Gastroesophageal sphincter (tissue), 4 donors: ENCODE data around the gene SLC25A44. TPM values are rescaled to one million over a fixed set of nuclear protein-coding genes. Genes with fewer than 3 reads are reported as not detected.
A peak's percentile ranks its signal among the peaks of the same experiment; 100 is the strongest.

Source experiments
- ATAC-seq: fragments of 150-250 bp; one replicate; pipeline ENCODE4 v1.9.1; 2016; ENCODE audit warnings: mild to moderate bottlenecking, moderate library complexity
- H3K27ac ChIP-seq, 4 donors: fragments of 200-600 bp; sonication (generic) in 3 of 4; 1 replicate in 3 of 4; 2 replicates in 1 of 4; pipeline ENCODE4 v1.5.1; 2016 to 2019
- H3K27me3 ChIP-seq: fragments of 200-600 bp; sonication (generic); one replicate; pipeline ENCODE4 v1.5.1; 2019
- H3K36me3 ChIP-seq, 2 donors: fragments of 200-600 bp; sonication (generic); one replicate each; pipeline ENCODE4 v1.5.1; 2019; ENCODE audit warnings: control low read depth in 1 of 2
- H3K4me1 ChIP-seq, 3 donors: fragments of 200-600 bp; sonication (generic); 1 replicate in 2 of 3; 2 replicates in 1 of 3; pipeline ENCODE4 v1.5.1; 2016 to 2019; ENCODE audit warnings: control low read depth in 2 of 3
- H3K4me3 ChIP-seq, 2 donors: fragments of 200-600 bp; sonication (generic); one replicate each; pipeline ENCODE4 v1.5.1; 2019; ENCODE audit warnings: mild to moderate bottlenecking in 1 of 2, moderate library complexity in 1 of 2
- H3K9me3 ChIP-seq, 3 donors: fragments of 200-600 bp; sonication (generic); one replicate each; pipeline ENCODE4 v1.5.1; 2017 to 2019; ENCODE audit warnings: control low read depth in 2 of 3
- CTCF ChIP-seq, 4 experiments: fragments of 200-600 bp in 2 of 4; fragments of 450-650 bp in 2 of 4; sonication (generic) in 1 of 4; IDR thresholded peaks; one replicate each; pipeline ENCODE4 v1.5.1; 2017 to 2019; ENCODE audit warnings: antibody characterized with exemption in 4 of 4, mild to moderate bottlenecking in 2 of 4, moderate library complexity in 2 of 4
- EP300 ChIP-seq: sonication (generic); formaldehyde crosslinking; IDR thresholded peaks from one replicate; pipeline ENCODE4 v1.6.1; 2017; ENCODE audit warnings: antibody characterized with exemption, mild to moderate bottlenecking
- POLR2A ChIP-seq, 2 donors: fragments of 450-650 bp; IDR thresholded peaks; one replicate each; pipeline ENCODE4 v1.6.1; 2017; ENCODE audit warnings: antibody characterized with exemption in 2 of 2, mild to moderate bottlenecking in 2 of 2, moderate library complexity in 1 of 2
- POLR2AphosphoS5 ChIP-seq: sonication (generic); formaldehyde crosslinking; IDR thresholded peaks from one replicate; pipeline ENCODE4 v1.6.1; 2017; ENCODE audit warnings: antibody characterized with exemption
- WGBS, 2 donors: methylation state at CpG; one replicate each; pipeline ENCODE4 v1.1.5; 2018; ENCODE audit warnings: low coverage in 1 of 2; 5-methylcytosine and 5-hydroxymethylcytosine counted together
- total RNA-seq, 4 donors: library from RNA; depleted of rRNA; stranded (reverse); fragments of >200 nt; gene quantifications; one replicate each; pipeline ENCODE4 v1.1.0, GENCODE V29; 2016

Gene SLC25A44
- total RNA-seq, 4 donors from 2014 or later = 9.4 to 17.0 (median 12.7) TPM

- H3K27ac ChIP-seq = no peak overlapping the region
- H3K9me3 ChIP-seq = no peaks in the 10 kb centered on the region
- H3K36me3 ChIP-seq = peaks cover 0 to 62% of the 10 kb centered on the region in 2 donors
- no peak for ATAC-seq
- peaks cover 0 to 29% (median 0%) of the 10 kb centered on the region in 3 donors for H3K4me1 ChIP-seq
- H3K4me3 ChIP-seq = no peak overlapping the region
- H3K27me3 ChIP-seq = no peaks in the 10 kb centered on the region
- 81 to 96% methylated on average over 2 of the region's 4 CpGs for WGBS, 2 donors
- TF ChIP-seq EP300 (no peak), POLR2AphosphoS5 (no peak)
These were observed 32.9 kb downstream of the SLC25A44 start for GRCh38 chr1:156226782-156227181.

- H3K36me3 ChIP-seq = peaks cover 0 to 57% of the 10 kb centered on the region in 2 donors
These were observed 34.6 kb downstream of the SLC25A44 start for GRCh38 chr1:156228501-156228900.

GRCh38 chr1:156229809-156230472 lies 36.0 kb downstream of the SLC25A44 start:
- TF ChIP-seq POLR2AphosphoS5 (peak; percentile 59), EP300 (no peak), POLR2A (IDR thresholded peaks at IDR 0.05) (no peak)
- peaks cover 0 to 58% of the 10 kb centered on the region in 2 donors for H3K36me3 ChIP-seq
- no peaks in the 10 kb centered on the region for H3K9me3 ChIP-seq
- H3K27ac ChIP-seq = peak overlapping the region in 2 of 4 donors; percentile 44 to 54
- 49 to 50% methylated on average over 8 to 9 of the region's 11 CpGs for WGBS, 2 donors
- H3K4me3 ChIP-seq = no peak overlapping the region
- ATAC-seq = peak; percentile 40
- no peaks in the 10 kb centered on the region for H3K27me3 ChIP-seq
- peaks cover 0 to 26% (median 0%) of the 10 kb centered on the region in 3 donors for H3K4me1 ChIP-seq

More at GRCh38 chr1:156228501-156228900, 34.6 kb downstream of the SLC25A44 start:
- H3K4me1 ChIP-seq = peaks cover 0 to 29% (median 0%) of the 10 kb centered on the region in 3 donors
- WGBS, 2 donors = 64 to 80% methylated on average over 2 to 7 of the region's 7 CpGs
- ATAC-seq = no peak
- H3K27ac ChIP-seq = no peak overlapping the region
- H3K9me3 ChIP-seq = no peaks in the 10 kb centered on the region
- no peaks in the 10 kb centered on the region for H3K27me3 ChIP-seq
- TF ChIP-seq EP300 = no peak
- no peak for TF ChIP-seq CTCF (IDR thresholded peaks at IDR 0.05)
- no peak for TF ChIP-seq POLR2A (IDR thresholded peaks at IDR 0.05)
- no peak for TF ChIP-seq POLR2AphosphoS5
- no peak overlapping the region for H3K4me3 ChIP-seq

GRCh38 chr1:156230473-156230837 lies 36.6 kb downstream of the SLC25A44 start:
- ATAC-seq = no peak
- Histone ChIP-seq H3K4me3 (no peak overlapping the region), H3K9me3 (no peaks in the 10 kb centered on the region), H3K4me1 (peaks cover 0 to 21% (median 0%) of the 10 kb centered on the region in 3 donors), H3K36me3 (peaks cover 0 to 63% of the 10 kb centered on the region in 2 donors), H3K27ac (peak overlapping the region in 2 of 4 donors; percentile 44 to 54), H3K27me3 (no peaks in the 10 kb centered on the region)
- WGBS, 2 donors = 71% methylated on average over 1 of the region's 1 CpG; no CpG with 5 or more reads in 1 of the 2 donors
- TF ChIP-seq POLR2AphosphoS5 = no peak
- no peak for TF ChIP-seq POLR2A (IDR thresholded peaks at IDR 0.05)
- TF ChIP-seq CTCF (IDR thresholded peaks at IDR 0.05) = no peak
- no peak for TF ChIP-seq EP300

- Histone ChIP-seq H3K27ac (no peak overlapping the region), H3K4me3 (no peak overlapping the region), H3K9me3 (no peaks in the 10 kb centered on the region), H3K36me3 (peaks cover 0 to 63% of the 10 kb centered on the region in 2 donors), H3K27me3 (no peaks in the 10 kb centered on the region), H3K4me1 (peaks cover 0 to 15% (median 0%) of the 10 kb centered on the region in 3 donors)
- WGBS, 2 donors = 77 to 88% methylated on average over 4 of the region's 12 CpGs
- no peak for ATAC-seq
- TF ChIP-seq POLR2AphosphoS5 (no peak), CTCF (IDR thresholded peaks at IDR 0.05) (no peak), EP300 (no peak), POLR2A (IDR thresholded peaks at IDR 0.05) (no peak)
These were observed 38.4 kb downstream of the SLC25A44 start for GRCh38 chr1:156232201-156232894.
